ENCODE data around the gene DPP10.

GRCh38 chr2:114814355-114814754, 371.9 kb downstream of the DPP10 start:
- no peak for TF ChIP-seq POLR2A (IDR thresholded peaks at IDR 0.05)
- TF ChIP-seq POLR2AphosphoS5 (IDR thresholded peaks at IDR 0.05): no peak
- TF ChIP-seq EP300 (IDR thresholded peaks at IDR 0.05): no peak
- TF ChIP-seq, protein P1, sequence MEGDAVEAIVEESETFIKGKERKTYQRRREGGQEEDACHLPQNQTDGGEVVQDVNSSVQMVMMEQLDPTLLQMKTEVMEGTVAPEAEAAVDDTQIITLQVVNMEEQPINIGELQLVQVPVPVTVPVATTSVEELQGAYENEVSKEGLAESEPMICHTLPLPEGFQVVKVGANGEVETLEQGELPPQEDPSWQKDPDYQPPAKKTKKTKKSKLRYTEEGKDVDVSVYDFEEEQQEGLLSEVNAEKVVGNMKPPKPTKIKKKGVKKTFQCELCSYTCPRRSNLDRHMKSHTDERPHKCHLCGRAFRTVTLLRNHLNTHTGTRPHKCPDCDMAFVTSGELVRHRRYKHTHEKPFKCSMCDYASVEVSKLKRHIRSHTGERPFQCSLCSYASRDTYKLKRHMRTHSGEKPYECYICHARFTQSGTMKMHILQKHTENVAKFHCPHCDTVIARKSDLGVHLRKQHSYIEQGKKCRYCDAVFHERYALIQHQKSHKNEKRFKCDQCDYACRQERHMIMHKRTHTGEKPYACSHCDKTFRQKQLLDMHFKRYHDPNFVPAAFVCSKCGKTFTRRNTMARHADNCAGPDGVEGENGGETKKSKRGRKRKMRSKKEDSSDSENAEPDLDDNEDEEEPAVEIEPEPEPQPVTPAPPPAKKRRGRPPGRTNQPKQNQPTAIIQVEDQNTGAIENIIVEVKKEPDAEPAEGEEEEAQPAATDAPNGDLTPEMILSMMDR (IDR thresholded peaks at IDR 0.05): no peak
